NCI-H524 (cell line): ENCODE data around the gene ADAMTS6.

ENCODE experiments used
- DNase-seq, 2 experiments: peaks; one replicate each; lab custom pipeline; 2025; lab: John Stamatoyannopoulos, UW

The ADAMTS6 gene

GRCh38 chr5:65102976-65103711 is 378.6 kb downstream of the ADAMTS6 start:
- DNase-seq, result peak; percentile 67 to 78

GRCh38 chr5:65102371-65102975 is 379.2 kb downstream of the ADAMTS6 start:
- DNase-seq, result peak in 1 of 2 experiments; percentile 12

GRCh38 chr5:65101632-65102100 is 380.1 kb downstream of the ADAMTS6 start:
- DNase-seq, result no peak

- peak; percentile 26 to 68 for DNase-seq
Observed at GRCh38 chr5:65100911-65101631, 380.6 kb downstream of the ADAMTS6 start.
